ENCODE data around the gene CACNA1G.

GRCh38 chr17:50571681-50572080, 11.2 kb downstream of the CACNA1G start:
- TF ChIP-seq CTCF (optimal IDR thresholded peaks at IDR 0.05 in 1 of 3, IDR thresholded peaks at IDR 0.05 in 1 of 3, conservative IDR thresholded peaks at IDR 0.05 in 1 of 3; ENCODE audit: extremely low read depth in 1 of 3, insufficient read depth in 2 of 3, low read length in 3 of 3) (no peak), EZH2 (IDR thresholded peaks at IDR 0.05; ENCODE audit: low read length) (no peak)
